Peyer's patch (tissue), 4 donors: ENCODE results near the gene POLDIP3.

ENCODE experiments used
- POLR2A ChIP-seq, 2 donors: fragments of 450-650 bp; IDR thresholded peaks; one replicate each; pipeline ENCODE4 v1.5.1; 2017; ENCODE audit warnings: antibody characterized with exemption in 2 of 2, mild to moderate bottlenecking in 2 of 2, moderate library complexity in 2 of 2
- TF ChIP-seq, protein P1 (sequence below), 6 experiments: fragments of 450-650 bp in 4 of 6; fragments of 200-600 bp in 2 of 6; sonication (generic) in 1 of 6; IDR thresholded peaks; one replicate each; pipeline ENCODE4 v1.5.1; 2017 to 2019; ENCODE audit warnings: antibody characterized with exemption in 6 of 6, mild to moderate bottlenecking in 3 of 6, moderate library complexity in 1 of 6

DNA sequence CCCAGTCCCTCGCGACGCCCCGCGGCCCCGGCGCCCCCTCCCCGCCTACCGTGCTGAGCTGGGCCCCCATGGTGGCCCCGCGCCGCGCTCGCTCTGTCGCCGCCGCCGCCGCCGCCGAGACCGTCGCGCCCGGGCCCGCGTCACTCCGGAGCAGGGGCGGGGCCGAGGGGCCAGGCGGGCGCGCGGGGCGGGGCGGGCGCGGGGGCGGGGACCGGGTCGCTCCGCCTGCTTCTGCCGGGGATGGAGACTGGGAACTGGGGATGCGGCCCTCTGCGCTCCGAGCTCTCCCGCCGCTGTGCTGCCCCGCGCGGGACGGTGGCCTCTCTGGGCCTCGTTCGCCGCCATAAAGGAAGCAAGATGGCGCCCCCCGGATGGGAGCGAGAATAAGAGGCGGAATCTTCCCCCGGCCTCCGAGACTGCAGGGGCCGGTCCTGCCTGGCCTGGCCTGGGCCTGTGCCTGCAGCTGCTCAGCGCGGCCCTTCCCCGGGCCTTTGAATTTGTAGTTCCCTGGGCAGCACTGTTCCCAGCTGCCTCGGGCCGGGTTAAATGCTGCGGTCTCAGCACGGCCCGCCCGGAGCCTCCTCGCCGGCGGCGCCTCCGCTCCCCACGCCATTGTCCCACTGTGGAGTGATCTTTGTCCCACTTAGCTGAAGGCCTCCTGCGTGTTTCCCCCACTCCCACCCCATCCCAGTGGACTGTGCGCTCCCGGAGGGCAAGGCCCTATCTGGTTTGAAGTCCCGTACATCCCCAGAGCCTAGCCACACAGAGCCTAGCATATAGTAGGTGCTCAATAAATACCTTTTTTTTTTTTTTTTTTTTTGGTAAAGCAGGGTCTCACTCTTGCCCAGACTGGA, 34.8 kb upstream of the POLDIP3 start, which contains the start of gene CYB5R3:
- TF ChIP-seq, protein P1, sequence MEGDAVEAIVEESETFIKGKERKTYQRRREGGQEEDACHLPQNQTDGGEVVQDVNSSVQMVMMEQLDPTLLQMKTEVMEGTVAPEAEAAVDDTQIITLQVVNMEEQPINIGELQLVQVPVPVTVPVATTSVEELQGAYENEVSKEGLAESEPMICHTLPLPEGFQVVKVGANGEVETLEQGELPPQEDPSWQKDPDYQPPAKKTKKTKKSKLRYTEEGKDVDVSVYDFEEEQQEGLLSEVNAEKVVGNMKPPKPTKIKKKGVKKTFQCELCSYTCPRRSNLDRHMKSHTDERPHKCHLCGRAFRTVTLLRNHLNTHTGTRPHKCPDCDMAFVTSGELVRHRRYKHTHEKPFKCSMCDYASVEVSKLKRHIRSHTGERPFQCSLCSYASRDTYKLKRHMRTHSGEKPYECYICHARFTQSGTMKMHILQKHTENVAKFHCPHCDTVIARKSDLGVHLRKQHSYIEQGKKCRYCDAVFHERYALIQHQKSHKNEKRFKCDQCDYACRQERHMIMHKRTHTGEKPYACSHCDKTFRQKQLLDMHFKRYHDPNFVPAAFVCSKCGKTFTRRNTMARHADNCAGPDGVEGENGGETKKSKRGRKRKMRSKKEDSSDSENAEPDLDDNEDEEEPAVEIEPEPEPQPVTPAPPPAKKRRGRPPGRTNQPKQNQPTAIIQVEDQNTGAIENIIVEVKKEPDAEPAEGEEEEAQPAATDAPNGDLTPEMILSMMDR (IDR thresholded peaks at IDR 0.05), result no peak
- TF ChIP-seq POLR2A (IDR thresholded peaks at IDR 0.05), result peak in 1 of 2 donors; percentile 16
